GM18870 (cell line): ENCODE data around the gene BEND3.
A peak's percentile ranks its signal among the peaks of the same experiment; 100 is the strongest.
"Not testable (repeated sequence)": the region's sequence is repeated elsewhere in the genome, so short reads cannot be mapped to it uniquely, and the experiment has no call there.

ENCODE experiments used
- ATAC-seq: cut with Tn5 transposase; IDR thresholded peaks from one replicate; pipeline ENCODE4 v1.9.1; 2021; ENCODE audit warnings: moderate library complexity; ENCODE audit not compliant: unreplicated experiment

Gene BEND3

GRCh38 chr6:107114926-107115694 is at the start of gene BEND3:
Gene BEND3 (minus strand): TSS chr6:107115515. CDS start chr6:107099285, 16,230 bp downstream.
- ATAC-seq = no peak

- ATAC-seq = not testable (repeated sequence)
Observed at GRCh38 chr6:107164299-107164698, 49.0 kb upstream of the BEND3 start.

GRCh38 chr6:107161521-107161920 is 46.2 kb upstream of the BEND3 start:
- ATAC-seq = no peak

- no peak for ATAC-seq
Observed at GRCh38 chr6:107156617-107157016, 41.3 kb upstream of the BEND3 start.

- no peak for ATAC-seq
Observed at GRCh38 chr6:107154801-107155160, 39.5 kb upstream of the BEND3 start.

GRCh38 chr6:107154131-107154800 is 39.0 kb upstream of the BEND3 start:
- no peak for ATAC-seq

GRCh38 chr6:107152638-107153430 is 37.5 kb upstream of the BEND3 start:
- ATAC-seq = no peak

GRCh38 chr6:107144666-107145065 is 29.4 kb upstream of the BEND3 start:
- no peak for ATAC-seq

GRCh38 chr6:107144014-107144413 is 28.7 kb upstream of the BEND3 start:
- ATAC-seq = no peak

- no peak for ATAC-seq
Observed at GRCh38 chr6:107140581-107140980, 25.3 kb upstream of the BEND3 start.

- ATAC-seq = not testable (repeated sequence)
Observed at GRCh38 chr6:107136324-107136723, 21.0 kb upstream of the BEND3 start.

GRCh38 chr6:107135048-107135680 is 19.8 kb upstream of the BEND3 start:
- not testable (repeated sequence) for ATAC-seq

GRCh38 chr6:107132330-107132954 is 17.1 kb upstream of the BEND3 start:
- ATAC-seq = no peak

- ATAC-seq = no peak
Observed at GRCh38 chr6:107129370-107129925, 14.1 kb upstream of the BEND3 start.

- ATAC-seq = no peak
Observed at GRCh38 chr6:107128577-107128976, 13.3 kb upstream of the BEND3 start.

GRCh38 chr6:107128175-107128574 is 12.9 kb upstream of the BEND3 start:
- ATAC-seq = no peak

GRCh38 chr6:107125771-107126170 is 10.5 kb upstream of the BEND3 start:
- ATAC-seq = no peak

GRCh38 chr6:107124934-107125348 is 9.6 kb upstream of the BEND3 start:
- ATAC-seq = peak; percentile 90

- ATAC-seq = no peak
Observed at GRCh38 chr6:107123501-107123900, 8.2 kb upstream of the BEND3 start.

- ATAC-seq = no peak
Observed at GRCh38 chr6:107122748-107123147, 7.4 kb upstream of the BEND3 start.
